ENCODE measurements around the gene ABR.

ABR gene

DNA sequence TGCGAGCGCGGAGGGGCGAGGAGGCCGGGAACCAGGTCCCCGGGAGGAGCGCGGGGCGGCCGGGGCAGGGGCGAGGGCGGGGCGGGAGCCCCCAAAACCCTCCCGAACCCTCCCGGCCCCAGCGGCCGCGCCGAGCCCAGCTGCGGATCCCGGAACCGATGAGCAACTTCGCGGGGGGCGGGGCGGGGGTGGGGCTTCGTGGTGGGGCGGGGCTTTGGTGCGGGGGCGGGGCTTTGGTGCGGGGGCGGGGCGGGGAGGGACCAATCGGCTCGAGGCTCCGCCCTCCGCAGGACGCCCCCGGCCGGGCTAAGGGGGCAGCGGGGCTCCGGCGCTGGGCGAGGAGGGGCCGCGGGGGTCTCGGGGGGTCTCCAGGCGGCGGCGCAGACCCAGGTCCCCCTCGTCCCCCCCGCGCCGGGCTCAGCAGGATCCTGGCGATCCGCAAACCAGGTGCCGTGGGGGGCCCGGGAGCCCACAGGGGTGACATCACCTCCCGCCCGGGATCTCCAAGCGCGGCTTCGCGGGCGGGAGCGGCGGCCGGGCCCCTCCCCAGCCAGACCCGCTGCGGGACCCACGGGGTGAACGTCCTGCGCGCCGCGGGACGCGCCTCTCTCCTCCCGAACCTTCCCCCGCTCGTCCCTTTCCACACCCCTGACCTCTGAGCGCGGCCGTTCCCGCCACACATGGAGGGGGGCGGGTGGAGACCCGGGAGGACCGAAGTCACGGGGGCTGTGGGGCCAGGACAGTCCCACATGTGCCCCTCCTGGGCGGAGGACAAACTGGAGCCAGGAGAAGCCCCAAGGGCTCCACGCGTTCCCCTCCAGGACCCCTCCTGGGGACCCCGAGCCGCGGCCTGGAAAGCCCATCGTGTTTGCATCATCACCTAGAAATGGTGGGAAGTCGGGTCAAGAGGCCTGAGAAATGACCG lies at the start of gene ABR:
Gene ABR, minus strand, starts transcription at position 164 of the 925 bp plus-strand sequence. CDS start 254 bp downstream, outside the sequence.
- no peak for DNase-seq

DNA sequence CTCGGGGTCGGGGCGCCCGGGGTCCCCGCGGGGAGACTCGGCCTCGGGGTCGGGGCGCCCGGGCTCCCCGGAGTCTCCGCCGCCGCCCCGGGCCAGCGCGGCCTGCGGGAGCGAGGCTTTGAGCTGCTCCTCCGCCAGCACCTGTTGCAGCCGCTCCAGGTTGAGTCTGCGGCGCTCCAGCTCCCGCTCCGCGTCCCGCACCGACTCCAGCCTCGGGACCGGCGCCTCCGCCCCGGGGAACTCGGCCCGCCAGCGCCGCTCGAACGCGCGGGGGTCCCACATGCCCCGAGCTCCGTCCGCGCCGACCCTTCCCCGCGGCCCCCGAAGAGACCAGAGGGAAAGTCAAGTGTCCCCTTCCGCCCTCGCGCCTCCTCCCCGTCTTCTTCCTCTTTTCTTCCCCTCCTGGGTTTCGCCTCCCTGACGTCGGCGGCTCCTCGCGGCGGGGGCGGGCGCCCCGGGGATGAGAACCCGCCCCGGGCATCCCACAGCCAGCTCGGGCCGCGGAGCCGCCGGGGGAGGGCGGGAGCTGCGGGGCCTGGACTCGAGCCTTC lies 49.6 kb upstream of the ABR start:
- no peak for DNase-seq

DNA sequence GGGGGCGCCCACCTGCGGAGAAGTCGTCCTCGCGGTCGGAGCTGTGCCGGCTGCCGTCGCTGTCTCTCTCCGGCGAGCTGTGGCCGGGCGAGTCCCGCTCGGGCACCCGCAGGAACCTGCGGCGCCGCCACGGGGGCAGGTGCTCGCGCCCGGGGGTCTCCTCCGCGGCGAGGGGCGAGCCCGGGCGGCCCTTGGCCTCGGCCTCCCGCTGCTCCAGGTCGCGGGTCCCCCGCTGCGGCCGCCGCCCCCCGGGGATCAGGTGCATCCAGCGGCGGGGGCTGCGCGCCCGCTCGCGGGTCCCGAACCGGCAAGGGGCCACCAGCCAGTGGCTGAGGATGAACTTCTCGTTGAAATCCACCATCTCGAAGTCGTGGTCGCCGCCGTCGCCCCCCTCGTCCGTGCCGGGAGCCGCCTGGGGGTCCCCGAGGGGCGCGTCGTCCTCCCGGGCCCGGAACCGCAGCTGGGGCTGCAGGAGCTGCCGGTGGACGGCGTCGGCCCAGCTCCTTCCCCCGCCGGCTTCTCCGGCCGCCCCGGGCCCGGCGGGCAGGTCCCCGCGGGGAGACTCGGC lies 49.1 kb upstream of the ABR start:
- DNase-seq, result no peak

DNA sequence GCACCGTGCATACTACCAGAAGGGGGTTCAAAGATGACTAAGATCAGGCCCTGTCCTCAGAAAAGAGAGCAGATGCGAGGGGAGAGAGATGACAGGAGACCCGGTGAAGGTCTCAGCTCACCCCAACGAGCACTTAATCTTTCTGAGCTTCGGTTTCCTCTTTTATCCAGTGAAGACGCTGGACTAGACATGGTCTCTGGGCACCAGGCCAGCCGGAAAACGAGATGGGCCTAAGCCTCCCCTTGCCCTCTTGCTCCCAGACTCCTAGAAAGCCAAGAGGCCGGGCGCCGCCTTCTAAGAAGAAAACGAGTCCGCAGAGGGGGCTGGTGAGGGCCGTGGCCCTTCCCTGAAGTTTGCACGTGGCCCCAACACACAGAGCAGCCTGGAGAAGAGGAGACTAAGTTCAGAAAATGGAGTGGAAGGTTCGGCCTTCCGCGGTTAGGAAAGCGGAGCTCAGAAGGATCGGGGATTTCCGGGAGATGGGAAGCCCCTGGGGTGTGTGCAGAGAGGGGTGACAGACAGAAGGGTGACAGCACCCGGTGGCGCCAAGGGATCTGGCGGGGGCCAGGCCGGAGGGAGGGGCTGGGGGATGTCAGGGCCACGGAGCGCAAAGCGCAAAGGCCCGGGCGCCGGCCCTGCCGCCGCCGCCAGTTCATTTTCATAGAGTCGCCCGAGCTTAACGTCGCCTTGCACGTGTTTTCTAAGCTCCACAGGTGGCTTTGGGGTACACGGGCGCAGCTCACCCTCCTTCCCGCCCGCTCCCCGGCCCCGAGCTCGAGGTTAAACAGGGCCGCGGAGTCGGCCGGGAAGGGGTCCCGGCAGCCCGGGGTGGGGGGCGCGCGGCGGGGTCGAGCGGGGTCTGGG lies 48.4 kb upstream of the ABR start:
- no peak for DNase-seq

DNA sequence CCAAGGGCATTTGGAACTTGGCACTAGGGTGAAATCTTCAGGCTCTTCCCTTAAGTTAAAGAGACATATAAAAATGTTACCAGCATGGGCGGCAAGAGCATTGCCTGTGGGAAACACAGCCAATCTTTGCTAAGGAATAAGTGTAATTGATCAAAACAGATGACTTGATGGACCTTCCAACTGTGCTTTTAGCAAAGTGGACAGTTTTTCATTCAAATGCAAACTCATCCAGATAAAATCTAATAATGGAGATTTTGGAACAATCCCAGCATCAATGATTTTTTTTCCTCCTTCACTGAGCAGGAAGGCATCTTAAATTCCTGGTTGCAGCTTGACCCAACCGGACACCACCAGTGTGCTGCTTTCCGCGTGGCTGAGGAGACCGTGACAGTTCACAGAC lies 47.6 kb upstream of the ABR start:
- no peak for DNase-seq

DNA sequence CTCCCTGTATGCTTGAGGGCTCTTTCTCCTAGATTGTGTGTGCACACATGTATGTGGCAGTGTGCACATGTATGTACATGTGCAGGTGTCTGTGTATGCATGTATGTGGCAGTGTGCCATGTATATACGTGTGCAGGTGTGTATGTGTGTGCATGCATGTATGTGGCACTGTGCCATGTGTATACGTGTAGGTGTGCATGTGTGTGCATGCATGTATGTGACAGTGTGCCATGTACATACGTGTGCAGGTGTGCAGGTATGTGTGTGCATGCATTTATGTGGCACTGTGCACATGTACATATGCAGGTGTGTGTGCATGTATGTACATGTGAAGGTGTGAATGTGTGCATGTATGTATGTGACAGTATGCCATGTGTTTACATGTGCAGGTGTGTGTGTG lies 46.5 kb upstream of the ABR start:
- no peak for DNase-seq

DNA sequence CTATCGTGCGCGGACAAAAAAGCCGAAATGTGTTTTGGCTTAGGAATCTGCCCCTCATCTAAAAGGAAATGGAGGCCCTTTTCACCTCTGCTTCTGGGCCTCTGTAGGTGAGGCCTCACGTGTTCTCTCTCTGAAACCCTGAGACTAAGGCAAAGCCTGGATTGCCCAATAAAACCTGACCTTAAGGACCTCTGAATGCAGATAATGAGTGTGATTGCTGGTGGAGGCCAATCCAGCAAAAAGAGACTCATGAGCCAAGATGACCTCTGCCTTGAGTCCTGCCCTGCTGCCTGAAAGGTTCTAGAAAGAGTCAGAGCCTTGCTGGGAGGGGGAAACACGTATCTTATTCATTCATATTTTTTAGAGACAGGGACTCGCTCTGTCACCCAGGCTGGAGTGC lies 44.5 kb upstream of the ABR start:
- no peak for DNase-seq

DNA sequence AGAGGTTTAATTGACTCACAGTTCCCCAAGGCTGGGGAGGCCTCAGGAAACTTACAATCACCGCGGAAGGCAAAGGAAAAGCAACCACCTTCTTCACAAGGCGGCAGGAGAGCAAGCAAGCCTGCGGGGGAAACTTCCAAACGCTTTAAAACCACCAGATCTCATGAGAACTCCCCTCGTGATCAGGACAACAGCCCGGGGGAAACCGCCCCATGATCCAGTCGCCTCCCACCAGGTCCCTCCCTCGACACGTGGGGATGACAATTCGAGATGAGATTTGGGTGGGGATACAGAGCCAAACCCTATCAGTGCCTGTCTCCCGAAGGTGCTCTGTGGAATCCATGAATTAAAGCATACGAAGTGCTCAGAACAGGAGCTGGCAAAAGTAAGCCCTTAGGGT lies 43.9 kb upstream of the ABR start:
- no peak for DNase-seq

DNA sequence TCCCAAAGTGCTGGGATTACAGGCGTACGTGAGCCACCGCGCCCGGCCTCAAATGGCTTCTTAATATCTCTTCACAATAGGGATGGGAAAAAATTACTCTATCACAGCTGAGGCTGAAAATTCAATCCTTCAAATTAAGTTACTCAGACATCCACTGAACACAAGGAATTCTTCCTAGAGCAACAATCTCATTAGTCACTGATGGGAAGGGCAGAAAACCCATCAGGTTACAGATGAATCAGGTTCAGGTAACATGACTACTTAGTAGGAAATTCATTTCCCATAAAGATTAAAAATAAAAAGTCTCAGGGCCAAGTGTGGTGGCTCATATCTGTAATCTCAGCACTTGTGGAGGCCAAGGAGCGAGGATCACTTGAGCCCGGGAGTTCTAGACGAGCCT lies 42.5 kb upstream of the ABR start:
- DNase-seq, result no peak

DNA sequence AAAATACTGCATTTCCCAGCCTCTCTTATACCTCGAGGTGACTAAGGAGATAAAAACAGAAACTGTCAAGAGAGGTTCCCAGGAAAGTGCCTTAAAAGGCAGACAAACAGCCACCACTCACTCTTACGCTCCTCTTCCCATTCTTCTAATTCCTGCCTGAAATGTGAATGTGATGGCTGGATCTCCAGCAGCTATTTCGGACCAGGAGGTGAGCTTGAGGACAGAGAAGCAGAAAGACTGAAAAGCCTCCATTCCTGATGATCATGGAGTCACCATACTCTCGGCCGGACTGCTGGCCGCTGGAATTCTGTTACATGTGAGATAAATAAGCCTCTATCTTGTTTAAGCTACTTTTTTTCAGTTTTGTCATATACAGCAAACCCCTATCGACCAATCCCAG lies 41.4 kb upstream of the ABR start:
- DNase-seq, result no peak

DNA sequence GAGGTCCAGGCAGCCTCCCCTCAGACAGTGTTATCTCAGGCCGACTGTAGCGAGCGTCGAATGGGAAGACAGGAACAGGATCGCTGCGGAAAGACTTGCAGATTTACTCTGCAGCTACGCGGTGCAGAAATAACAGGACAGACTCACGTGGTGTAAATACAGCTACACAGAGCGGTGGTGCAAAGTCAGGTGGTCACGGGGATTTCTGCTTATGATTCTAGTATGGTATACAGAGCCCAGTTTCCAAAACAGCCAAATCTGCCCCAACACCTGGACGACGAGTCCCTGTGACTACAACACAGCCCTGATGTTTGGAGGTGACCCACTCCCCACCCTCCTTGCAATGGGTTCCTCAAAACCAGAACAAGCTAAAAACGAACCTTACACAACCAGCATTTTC lies 40.6 kb upstream of the ABR start:
- DNase-seq, result no peak

DNA sequence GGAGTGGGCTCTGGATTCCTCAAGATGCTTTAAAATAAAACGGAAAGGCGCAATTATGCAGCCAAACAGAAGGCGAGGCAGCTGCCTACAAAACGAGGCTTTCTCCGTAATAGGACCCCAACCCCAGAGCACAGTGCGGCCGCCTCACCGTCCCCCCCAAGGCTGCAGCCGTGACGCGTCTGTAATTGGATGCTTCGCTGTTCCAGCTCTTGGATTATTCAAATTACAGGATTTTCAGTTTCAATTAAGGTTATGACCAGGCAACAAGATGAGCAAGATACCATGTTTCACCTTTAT lies 37.3 kb upstream of the ABR start:
- no peak for DNase-seq

DNA sequence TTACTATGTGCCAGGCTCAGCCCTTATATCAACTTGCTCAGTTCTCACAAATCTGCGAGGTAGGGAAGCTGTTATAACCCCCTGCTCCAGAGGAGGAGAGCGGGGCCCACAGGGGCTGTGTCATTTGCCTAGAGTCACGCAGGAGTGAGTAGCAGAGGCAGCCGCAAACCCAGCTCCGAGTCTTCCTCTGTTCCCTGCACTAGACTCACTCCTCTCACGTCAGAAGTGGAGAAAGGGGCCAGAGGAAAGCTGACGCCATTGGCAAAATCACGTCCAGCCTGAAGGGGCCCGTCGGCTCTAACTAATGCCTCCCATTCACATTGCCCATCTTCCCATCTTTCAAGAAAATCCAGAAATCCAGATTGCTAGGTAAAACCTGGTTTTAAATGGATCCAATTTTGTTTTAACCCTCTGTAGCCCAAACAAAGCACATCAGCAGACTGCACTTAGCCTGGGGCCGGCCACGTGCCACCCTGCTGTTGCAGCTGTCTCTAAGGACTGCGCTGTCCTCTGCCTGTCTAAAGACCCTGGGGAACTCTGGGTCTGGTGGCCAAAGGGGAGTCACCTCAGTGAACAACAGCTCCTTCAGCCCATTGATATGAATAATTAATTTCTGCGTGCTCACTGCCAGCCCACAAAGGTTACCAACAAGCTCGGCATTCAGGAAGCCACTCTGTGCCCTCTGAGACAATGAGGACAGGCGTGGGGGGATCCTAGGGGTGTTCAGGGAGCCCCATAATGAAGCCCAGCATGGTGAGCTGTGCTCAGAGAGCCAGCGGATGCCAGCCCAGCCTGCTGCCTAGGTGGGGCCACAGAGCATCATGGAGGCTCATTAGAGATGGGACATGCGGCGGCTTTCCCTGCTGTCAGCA lies 36.7 kb upstream of the ABR start:
- DNase-seq, result no peak

DNA sequence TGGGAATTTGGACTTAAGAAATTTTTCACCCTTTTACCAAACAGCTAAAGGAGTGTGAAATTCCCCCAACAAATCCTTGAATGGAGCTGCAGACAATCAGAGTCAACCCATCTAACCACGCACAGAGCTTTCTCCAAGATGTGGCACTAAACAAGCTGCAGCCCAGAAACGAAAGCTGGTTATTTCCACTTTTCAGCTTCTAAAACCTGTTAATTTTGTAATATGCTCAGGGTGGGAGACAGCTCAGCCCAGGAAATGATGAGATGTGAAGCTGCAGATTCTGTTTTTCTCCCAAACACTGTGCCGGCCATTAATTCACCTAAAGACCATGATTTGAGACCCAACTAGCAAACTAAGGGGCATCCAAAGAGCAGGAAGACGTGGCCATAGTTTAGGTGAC lies 33.2 kb upstream of the ABR start:
- DNase-seq, result no peak

DNA sequence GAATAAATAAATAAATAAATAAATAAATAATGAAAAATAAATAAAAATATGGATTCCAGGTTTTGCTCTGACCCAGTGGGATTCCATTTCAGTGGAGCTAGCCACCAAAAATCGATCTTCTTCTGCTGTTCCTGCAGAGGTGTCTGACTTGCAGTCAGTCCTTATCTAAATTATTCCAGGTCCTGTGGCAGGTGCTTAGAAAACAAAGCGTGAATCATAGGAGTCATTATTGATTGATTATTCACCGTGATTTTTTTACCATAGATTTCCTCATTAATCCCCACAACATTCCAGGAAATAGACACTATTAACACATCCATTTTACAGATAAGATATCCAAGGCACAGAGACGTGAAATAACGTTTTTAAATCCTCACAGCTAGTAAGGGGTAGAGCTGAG lies 31.5 kb upstream of the ABR start:
- DNase-seq, result no peak

DNA sequence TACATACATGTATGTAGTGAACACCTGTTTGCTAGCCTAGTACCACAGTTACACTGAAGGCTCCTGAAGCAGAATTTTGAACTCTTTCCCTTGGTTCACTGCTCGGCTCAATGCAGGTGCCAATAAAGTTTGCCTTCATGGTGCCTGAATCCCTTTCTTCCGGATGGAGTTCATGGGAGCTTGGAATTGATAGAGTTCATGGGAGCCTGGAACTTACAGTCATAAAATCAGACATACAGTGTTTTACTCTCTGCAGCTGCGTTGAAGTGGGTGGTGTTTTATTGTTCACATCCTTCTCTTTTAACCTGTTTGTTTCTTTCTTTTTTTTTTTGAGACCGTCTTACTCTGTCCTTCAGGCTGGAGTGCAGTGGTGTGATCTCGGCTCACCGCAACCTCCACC lies 29.2 kb upstream of the ABR start:
- no peak for DNase-seq

DNA sequence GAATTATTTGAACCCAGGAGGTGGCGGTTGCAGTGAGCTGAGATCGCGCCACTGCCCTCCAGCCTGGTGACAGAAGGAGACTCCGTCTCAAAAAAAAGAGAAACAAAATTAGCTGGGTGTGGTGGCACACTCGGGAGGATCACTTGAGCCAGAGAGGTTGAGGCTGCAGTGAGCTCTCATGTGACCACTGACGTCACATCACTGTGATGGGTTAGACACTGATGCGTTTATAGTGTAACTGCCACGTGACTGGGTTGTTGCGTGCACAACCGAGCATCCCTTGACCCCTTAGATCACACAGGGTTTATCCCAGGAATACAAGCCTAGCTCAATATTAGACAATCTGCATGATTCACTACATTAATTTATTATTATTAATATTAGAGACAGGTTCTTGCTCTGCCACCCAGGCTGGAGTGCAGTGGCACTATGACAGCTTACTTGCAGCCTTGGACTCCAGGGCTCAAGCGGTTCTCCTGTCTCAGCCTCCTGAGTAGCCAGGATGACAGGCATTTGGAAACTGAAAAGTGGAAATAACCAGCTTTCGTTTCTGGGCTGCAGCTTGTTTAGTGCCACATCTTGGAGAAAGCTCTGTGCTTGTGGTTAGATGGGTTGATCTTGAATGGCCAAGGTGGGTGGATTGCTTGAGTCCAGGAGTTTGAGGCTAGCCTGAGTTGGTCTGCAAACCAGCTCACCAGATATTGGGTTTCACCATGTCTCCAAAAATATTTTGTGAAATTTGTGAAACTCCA lies 26.4 kb upstream of the ABR start:
- no peak for DNase-seq

DNA sequence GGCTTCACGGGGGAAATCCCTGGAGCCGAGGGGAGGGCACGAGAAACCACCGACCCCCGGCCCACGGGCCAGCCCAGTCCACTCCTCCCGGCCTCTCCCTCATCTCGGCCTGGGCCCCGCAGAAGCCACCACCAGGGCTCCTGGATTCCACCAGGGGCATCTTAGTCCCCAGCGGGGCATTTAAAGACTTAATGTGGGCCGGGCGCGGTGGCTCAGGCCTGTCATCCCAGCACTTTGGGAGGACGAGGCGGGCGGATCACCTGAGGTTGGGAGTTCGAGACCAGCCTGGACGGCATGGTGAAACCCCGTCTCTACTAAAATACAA lies 24.1 kb upstream of the ABR start:
- no peak for DNase-seq

DNA sequence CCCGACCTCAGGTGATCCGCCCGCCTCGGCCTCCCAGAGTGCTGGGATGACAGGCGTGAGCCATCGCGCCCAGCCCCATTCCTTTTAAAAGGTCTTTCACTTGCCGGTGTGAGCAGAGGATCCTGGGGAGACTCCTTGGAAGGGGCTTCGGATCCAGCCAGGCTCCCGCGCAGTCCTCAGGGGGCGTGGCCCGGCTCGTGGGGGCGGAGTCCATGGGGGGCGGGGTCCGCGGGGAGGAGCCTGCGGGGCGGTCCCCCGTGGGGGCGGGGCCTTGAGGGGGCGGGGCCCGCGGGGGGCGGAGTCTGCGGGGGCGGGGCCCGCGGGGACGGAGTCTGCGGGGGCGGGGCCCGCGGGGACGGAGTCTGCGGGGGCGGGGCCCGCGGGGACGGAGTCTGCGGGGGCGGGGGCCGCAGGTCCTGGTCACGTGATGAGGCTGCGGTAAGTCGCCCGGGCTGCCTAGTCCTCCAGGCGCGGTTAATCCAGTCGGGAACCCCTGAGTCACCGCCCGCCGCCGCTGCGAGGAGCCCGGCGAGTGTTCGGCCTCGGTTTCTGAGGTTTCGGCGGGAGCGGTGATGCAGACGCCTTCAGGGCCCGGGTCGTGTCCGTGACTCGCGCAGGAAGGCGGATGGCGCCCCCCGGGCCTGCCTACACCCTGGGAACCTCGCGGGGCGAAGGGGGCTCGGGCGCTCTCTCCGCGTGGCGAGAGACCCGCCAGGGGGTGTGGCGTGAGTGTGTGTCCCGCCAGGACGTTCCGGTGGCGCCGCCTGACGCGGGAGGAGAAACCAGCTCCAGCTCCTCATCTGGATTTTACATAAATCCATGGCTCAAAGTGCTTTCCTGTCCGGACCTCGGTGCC lies 23.6 kb upstream of the ABR start:
- no peak for DNase-seq

DNA sequence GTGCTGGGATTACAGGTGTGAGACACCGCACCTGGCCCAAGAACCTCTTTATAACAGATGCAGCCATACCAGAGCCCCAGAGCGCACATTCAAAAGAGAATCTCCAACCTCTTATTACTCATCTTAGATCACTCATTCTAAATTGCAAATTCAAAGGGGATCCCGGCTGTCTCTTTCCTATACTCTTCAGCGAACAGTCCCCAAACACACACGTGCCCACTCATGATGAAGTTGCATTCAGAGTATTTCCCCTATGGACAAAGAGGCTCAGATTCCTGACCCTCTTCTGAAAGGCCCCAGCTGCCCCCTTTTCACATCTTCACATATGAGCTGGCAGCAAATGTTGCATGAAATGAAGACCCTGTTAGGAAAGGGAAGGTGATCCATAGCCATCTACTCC lies 22.5 kb upstream of the ABR start:
- no peak for DNase-seq

DNA sequence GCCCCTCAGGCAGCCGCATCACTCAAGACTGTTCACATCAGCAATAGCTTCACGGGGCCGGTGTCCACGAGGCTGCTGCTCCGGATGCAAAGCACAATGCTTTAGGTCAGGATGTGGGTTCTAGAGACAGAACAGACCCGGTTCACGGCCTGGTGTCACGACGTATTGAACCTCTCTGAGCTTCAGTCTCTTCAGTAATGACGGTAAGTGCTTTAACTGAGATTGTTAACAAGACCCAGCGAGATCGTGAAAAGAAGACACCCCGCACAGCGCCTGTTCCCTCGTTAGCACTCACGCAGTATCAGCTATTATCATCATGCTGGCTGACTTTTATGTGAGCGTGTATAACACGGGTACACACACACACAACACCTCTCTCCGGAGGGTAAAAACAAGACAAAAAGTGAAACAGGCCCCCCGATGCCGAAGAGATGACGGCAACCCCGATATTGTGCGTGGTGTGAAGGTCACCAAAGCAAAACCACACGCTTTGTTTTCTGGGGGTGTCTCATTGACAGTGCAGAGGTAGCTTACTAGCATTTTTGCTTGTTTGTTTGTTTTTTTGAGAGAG lies 21.4 kb upstream of the ABR start:
- no peak for DNase-seq
